A549 (cell line): ENCODE results near the gene C1QTNF1. TPM values are rescaled to one million over a fixed set of nuclear protein-coding genes. Genes with fewer than 3 reads are reported as not detected.
A peak's percentile ranks its signal among the peaks of the same experiment; 100 is the strongest.

Experiments
- ATAC-seq, 2 experiments: fragments of 200-7000 bp in 1 of 2; fragments of >200 bp in 1 of 2; cut with Nextera tagmentation in 1 of 2; cut with Tn5 transposase in 1 of 2; 3 replicates each; pipeline versions ENCODE4 v1.8.0 to v1.9.1; 2018 to 2020; ENCODE audit warnings: mild to moderate bottlenecking in 1 of 2, moderate library complexity in 1 of 2
- CTCF ChIA-PET: fragments of 300-600 bp; sonication (Branson Sonifier 250); formaldehyde crosslinking; extraction: SDS; loops from one replicate; lab custom pipeline; 2021; ENCODE audit warnings: antibody characterized with exemption, inconsistent platforms; lab: Yijun Ruan, JAX
- POLR2A ChIA-PET: fragments of 350-600 bp; formaldehyde crosslinking; extraction: SDS; loops from one replicate; lab custom pipeline; 2021; ENCODE audit warnings: antibody characterized with exemption, inconsistent platforms; lab: Yijun Ruan, JAX
- DNase-seq, 2 experiments: peaks; one replicate each; pipeline versions ENCODE4 v3.0.0 to v3.0.0-alpha.2; 2011 to 2016; ENCODE audit warnings: low read depth in 1 of 2, low spot score in 1 of 2
- FAIRE-seq: peaks from 2 replicates; lab custom pipeline; 2011; peaks lifted over from hg19 to GRCh38; lab: Jason Lieb, UNC
- H3K27ac ChIP-seq, 2 experiments: fragments of >200 bp; sonication (Bioruptor Twin); formaldehyde crosslinking; 3 replicates each; pipeline ENCODE4 v1.5.1; 2016 to 2017
- H3K4me1 ChIP-seq: fragments of >200 bp; sonication (Bioruptor Twin); formaldehyde crosslinking; 3 replicates; pipeline ENCODE4 v1.6.1; 2016
- H3K4me2 ChIP-seq: fragments of >200 bp; sonication (Bioruptor Twin); formaldehyde crosslinking; 3 replicates; pipeline ENCODE4 v1.6.1; 2016
- H3K4me3 ChIP-seq: fragments of >200 bp; sonication (Bioruptor Twin); formaldehyde crosslinking; 3 replicates; pipeline ENCODE4 v1.5.1; 2016
- H3K9me3 ChIP-seq: fragments of >200 bp; sonication (Bioruptor Twin); formaldehyde crosslinking; 3 replicates; pipeline ENCODE4 v1.6.1; 2016
- CBX2 ChIP-seq: fragments of 200-600 bp; sonication (generic); IDR thresholded peaks from 2 replicates; pipeline ENCODE4 v1.6.1; 2016; ENCODE audit warnings: low read depth, mild to moderate bottlenecking, borderline replicate concordance
- EHMT2 ChIP-seq: fragments of 200-600 bp; sonication (generic); IDR thresholded peaks from 2 replicates; pipeline ENCODE4 v1.6.1; 2016; ENCODE audit warnings: antibody characterized with exemption, low read depth, mild to moderate bottlenecking, moderate library complexity
- FOSL2 ChIP-seq, 2 experiments: fragments of 450-650 bp in 1 of 2; fragments of >200 bp in 1 of 2; sonication (Bioruptor Twin) in 1 of 2; formaldehyde crosslinking; IDR thresholded peaks; 2 replicates each; pipeline versions ENCODE4 v1.5.0 to v1.6.1; 2016 to 2020; ENCODE audit warnings: mild to moderate bottlenecking in 1 of 2, moderate library complexity in 1 of 2
- JUNB ChIP-seq: fragments of >200 bp; sonication (Bioruptor Twin); formaldehyde crosslinking; IDR thresholded peaks from 2 replicates; pipeline ENCODE4 v1.6.1; 2016
- KDM1A ChIP-seq: fragments of 200-600 bp; sonication (generic); IDR thresholded peaks from 2 replicates; pipeline ENCODE4 v1.6.1; 2016; ENCODE audit warnings: low read depth, mild to moderate bottlenecking
- NFE2L2 ChIP-seq: fragments of 150-350 bp; conservative IDR thresholded peaks from 2 replicates; pipeline ENCODE4 v1.6.1; 2014; ENCODE audit warnings: low read length
- NPAS2 ChIP-seq: fragments of 250-450 bp; sonication (Bioruptor Pico); IDR thresholded peaks from 2 replicates; pipeline ENCODE4 v1.8.0; 2022; ENCODE audit warnings: mild to moderate bottlenecking, moderate library complexity, borderline replicate concordance
- RAD21 ChIP-seq, 2 experiments: fragments of >200 bp in 1 of 2; sonication (Bioruptor Twin) in 1 of 2; formaldehyde crosslinking in 1 of 2; IDR thresholded peaks in 1 of 2; conservative IDR thresholded peaks in 1 of 2; 2 replicates in 1 of 2; 3 replicates in 1 of 2; pipeline ENCODE4 v1.6.1; 2012 to 2018; ENCODE audit warnings: inconsistent platforms in 1 of 2
- RFX5 ChIP-seq: fragments of 450-650 bp; IDR thresholded peaks from 2 replicates; pipeline ENCODE4 v1.7.1; 2014; ENCODE audit warnings: antibody characterized with exemption, mild to moderate bottlenecking, moderate library complexity
- SMC3 ChIP-seq: fragments of >200 bp; sonication (Bioruptor Twin); formaldehyde crosslinking; IDR thresholded peaks from 3 replicates; pipeline ENCODE4 v1.6.1; 2018; ENCODE audit warnings: inconsistent platforms
- SREBF2 ChIP-seq: fragments of 450-650 bp; IDR thresholded peaks from 2 replicates; pipeline ENCODE4 v1.6.1; 2014; ENCODE audit warnings: mild to moderate bottlenecking, moderate library complexity
- TP53 ChIP-seq: fragments of 250-450 bp; sonication (Bioruptor Pico); IDR thresholded peaks from 2 replicates; pipeline ENCODE4 v1.5.0; 2021; ENCODE audit warnings: mild to moderate bottlenecking, moderate library complexity
- ZFP36 ChIP-seq: fragments of 450-650 bp; IDR thresholded peaks from 2 replicates; pipeline ENCODE4 v1.6.1; 2014; ENCODE audit warnings: borderline replicate concordance; ENCODE audit not compliant: partially characterized antibody
- ZNF302 ChIP-seq: fragments of 250-450 bp; sonication (Bioruptor Pico); IDR thresholded peaks from 2 replicates; pipeline ENCODE4 v1.9.0; 2021; ENCODE audit warnings: inconsistent platforms, mild to moderate bottlenecking, moderate library complexity
- ZSCAN20 ChIP-seq: fragments of 250-450 bp; sonication (Bioruptor Pico); IDR thresholded peaks from 2 replicates; pipeline ENCODE4 v1.8.0; 2022; ENCODE audit warnings: mild to moderate bottlenecking, moderate library complexity
- WGBS: methylation state at CpG from one replicate; pipeline ENCODE4 v1.1.6; 2017; ENCODE audit errors: missing lambda C conversion rate; 5-methylcytosine and 5-hydroxymethylcytosine counted together
- polyA plus RNA-seq, 4 experiments: library from polyadenylated mRNA; depleted of rRNA in 3 of 4; stranded (reverse); fragments of >200 nt; fragmentation: RNase III in 1 of 4; extraction: RNeasy Plus Mini Kit Qiagen cat#74134 plus additional on column Dnase treatment in 1 of 4; gene quantifications; 2 replicates in 3 of 4; 3 replicates in 1 of 4; pipeline ENCODE4 v1.2.3, GENCODE V29; 2011 to 2017
- TF ChIP-seq, protein P1 (sequence below): IDR thresholded peaks from 2 replicates; pipeline ENCODE4 v1.6.1; 2012
- TF ChIP-seq, protein P2 (sequence below): fragments of 450-650 bp; IDR thresholded peaks from 2 replicates; pipeline ENCODE4 v1.6.1; 2014; ENCODE audit warnings: antibody characterized with exemption
- TF ChIP-seq, protein P3 (sequence below): fragments of >200 bp; sonication (Bioruptor Twin); formaldehyde crosslinking; IDR thresholded peaks from 3 replicates; pipeline ENCODE4 v1.5.1; 2016

C1QTNF1 gene
- polyA plus RNA-seq, 2 of the 4 experiments (the other 2 are of a cell fraction): 10.2 to 26.1 TPM

DNA sequence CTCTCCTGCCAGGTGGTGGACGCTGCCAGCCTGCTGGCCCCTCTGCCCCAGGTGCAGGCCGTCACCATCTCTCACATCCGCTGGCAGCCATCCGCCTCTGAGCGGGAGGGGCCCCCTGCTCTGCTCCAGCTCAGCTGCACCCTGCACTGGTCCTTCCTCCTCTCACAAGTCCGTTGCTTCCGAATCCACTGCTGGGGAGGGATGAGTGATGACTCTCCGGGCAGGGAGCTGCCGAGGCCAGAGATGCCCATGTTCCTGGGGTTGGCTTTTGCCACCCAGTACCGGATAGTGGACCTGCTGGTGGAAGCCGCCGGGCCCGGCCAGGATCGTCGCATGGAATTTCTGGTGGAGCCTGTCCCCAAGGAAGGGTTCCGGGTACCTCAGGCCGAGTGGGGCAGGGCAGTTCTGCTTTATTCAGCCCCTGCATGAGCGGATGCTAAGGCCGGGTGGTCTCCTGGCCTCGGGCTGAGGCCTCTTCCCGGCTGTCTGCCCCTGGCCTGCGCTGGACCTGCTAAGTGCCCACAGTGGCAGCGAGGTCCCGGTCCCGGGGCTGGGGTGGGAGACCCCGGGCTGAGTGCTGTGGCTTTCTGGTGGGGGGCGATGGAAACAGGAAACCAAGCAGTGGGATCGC lies 62.1 kb downstream of the C1QTNF1 start:
- 88% methylated on average over 21 of the region's 28 CpGs for WGBS

DNA sequence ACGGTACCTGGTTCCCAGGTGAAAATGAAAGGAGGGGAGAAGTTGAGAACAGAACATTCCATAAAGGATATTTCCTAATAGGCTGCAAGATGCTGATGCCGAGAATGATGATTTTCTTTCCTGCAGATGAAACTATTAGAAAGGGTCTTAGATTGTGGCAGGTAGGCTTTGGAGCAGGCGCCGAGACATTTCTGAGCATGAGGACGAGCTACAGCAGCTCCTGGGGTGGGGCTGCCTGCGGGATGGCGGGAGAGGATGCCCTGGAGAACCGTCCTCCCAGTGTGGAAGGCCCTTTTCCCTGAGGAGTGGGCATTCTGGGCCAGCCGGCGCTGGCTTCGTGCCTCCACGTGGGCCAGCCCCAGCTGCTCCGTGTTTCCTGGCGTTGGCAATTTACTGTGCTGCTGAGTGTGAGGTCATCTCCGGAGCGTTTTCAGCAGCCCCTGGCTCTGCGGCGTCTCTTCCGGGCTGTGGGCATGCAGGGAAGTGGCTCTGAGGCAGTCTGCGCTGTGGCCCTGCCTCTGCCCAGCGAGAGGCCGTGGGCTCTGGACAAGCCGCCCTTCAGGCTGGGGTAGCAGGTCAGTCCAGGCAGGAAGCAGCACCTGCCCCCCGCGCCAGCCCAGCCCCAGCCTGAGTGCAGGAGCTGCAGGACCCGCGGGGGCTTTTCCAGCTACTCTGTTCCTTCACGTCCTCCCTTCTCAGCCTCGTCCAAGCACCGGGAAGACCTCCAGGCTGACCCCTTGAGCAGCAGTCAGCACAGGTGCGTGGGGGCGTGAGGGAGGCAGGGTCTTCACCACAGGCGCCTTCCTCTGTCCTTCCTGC lies 62.8 kb downstream of the C1QTNF1 start:
- POLR2A ChIA-PET: interaction anchor here (0.6 to 1.6 kb wide), 3 partner anchors 12 to 562 kb away, joined by 3 to 4 read pairs (median 4); partner anchors contain the start of gene ENGASE
- Histone ChIP-seq H3K9me3 (no peaks in the 10 kb centered on the region), H3K4me3 (no peak overlapping the region), H3K4me1 (no peaks in the 10 kb centered on the region), H3K4me2 (no peak overlapping the region), H3K27ac (no peak overlapping the region)
- CTCF ChIA-PET: interaction anchor here (0.6 to 19.8 kb wide), 58 partner anchors 10 to 1212 kb away, joined by 3 to 555 read pairs (median 5); partner anchors contain the start of genes CANT1, ENGASE and RBFOX3
- FAIRE-seq: no peak
- no peak for TF ChIP-seq NPAS2
- TF ChIP-seq ZSCAN20 (CRISPR knock-in tag): no peak
- TF ChIP-seq RAD21 (conservative IDR thresholded peaks at IDR 0.05 in 1 of 2, IDR thresholded peaks at IDR 0.05 in 1 of 2): no peak
- no peak for TF ChIP-seq FOSL2 (IDR thresholded peaks at IDR 0.05)
- no peak for TF ChIP-seq FOSL2 (CRISPR knock-in tag; IDR thresholded peaks at IDR 0.05)
- TF ChIP-seq TP53 (CRISPR knock-in tag): no peak
- TF ChIP-seq KDM1A: no peak
- no peak for TF ChIP-seq CBX2
- TF ChIP-seq, protein P1, sequence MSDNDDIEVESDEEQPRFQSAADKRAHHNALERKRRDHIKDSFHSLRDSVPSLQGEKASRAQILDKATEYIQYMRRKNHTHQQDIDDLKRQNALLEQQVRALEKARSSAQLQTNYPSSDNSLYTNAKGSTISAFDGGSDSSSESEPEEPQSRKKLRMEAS: no peak
- TF ChIP-seq RFX5: no peak
- no peak for TF ChIP-seq SREBF2
- TF ChIP-seq EHMT2: no peak
- TF ChIP-seq, protein P2, sequence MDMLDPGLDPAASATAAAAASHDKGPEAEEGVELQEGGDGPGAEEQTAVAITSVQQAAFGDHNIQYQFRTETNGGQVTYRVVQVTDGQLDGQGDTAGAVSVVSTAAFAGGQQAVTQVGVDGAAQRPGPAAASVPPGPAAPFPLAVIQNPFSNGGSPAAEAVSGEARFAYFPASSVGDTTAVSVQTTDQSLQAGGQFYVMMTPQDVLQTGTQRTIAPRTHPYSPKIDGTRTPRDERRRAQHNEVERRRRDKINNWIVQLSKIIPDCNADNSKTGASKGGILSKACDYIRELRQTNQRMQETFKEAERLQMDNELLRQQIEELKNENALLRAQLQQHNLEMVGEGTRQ: no peak
- TF ChIP-seq NFE2L2: no peak
- DNase-seq: no peak
- 80% methylated on average over 27 of the region's 33 CpGs for WGBS
- peak in 1 of 2 experiments; percentile 2; a peak in 3 of 6 replicates for ATAC-seq

More for the DNA sequence above, 62.1 kb downstream of the C1QTNF1 start:
- no peak for ATAC-seq
- H3K4me3 ChIP-seq: no peak overlapping the region
- H3K27ac ChIP-seq: no peak overlapping the region
- no peaks in the 10 kb centered on the region for H3K9me3 ChIP-seq
- ChIA-PET CTCF (interaction anchor here (1.0 to 19.8 kb wide), 23 partner anchors 11 to 623 kb away, joined by 3 to 555 read pairs (median 12); partner anchors contain the start of genes ENGASE and RBFOX3), POLR2A (interaction anchor here (0.6 to 1.5 kb wide), 2 partner anchors 11 to 563 kb away, joined by 4 read pairs; partner anchors contain the start of gene ENGASE)
- H3K4me2 ChIP-seq: no peak overlapping the region
- no peaks in the 10 kb centered on the region for H3K4me1 ChIP-seq
- no peak for FAIRE-seq
- no peak for DNase-seq
- TF ChIP-seq JUNB (no peak), ZFP36 (no peak)

DNA sequence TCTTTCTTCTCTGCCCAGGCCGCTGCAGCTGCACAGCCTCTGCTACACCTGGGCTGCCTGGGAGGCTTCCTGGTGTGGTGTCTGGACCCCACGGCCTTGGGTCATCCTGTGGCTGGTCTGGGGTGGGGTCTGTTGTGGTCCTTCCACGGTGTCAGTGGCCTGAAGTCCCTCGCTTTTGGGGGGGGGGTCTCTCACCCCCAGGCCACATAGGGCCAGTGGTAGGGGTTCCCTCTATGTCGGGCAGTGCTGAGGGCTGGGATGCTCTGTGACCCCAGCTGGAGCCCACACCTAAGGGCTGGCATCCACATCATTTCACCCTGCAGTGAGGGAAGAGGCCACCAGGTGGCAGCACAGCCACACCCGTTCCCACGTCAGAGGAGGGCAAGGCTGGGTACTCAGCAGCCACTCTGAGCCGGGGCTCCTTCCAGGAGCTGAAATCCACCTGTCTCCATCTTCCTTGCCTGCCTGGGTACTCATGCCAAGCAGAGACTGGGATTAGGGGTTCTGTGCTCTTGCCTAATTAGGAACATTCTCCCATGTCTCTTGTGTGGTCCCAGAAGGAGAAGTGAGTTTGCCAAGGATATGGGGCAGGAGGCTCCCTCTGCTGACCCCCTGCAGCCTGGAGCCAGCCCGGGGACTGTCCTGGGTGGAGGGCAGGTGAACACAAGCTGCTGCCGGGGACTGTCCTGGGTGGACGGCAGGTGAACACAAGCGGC lies 63.6 kb downstream of the C1QTNF1 start:
- FAIRE-seq: peak; percentile 74

More for the DNA sequence above, 63.6 kb downstream of the C1QTNF1 start:
- H3K9me3 ChIP-seq: no peaks in the 10 kb centered on the region
- no peak overlapping the region for H3K4me3 ChIP-seq
- 35% methylated on average over 11 of the region's 12 CpGs for WGBS
- ChIA-PET CTCF (interaction anchor here (0.6 to 19.8 kb wide), 74 partner anchors 9 to 1213 kb away, joined by 3 to 555 read pairs (median 5); partner anchors contain the start of genes CANT1, ENGASE and RBFOX3), POLR2A (interaction anchor here (0.9 to 1.6 kb wide), 3 partner anchors 13 to 306 kb away, joined by 3 to 4 read pairs (median 3); partner anchors contain the start of gene ENGASE)
- no peaks in the 10 kb centered on the region for H3K4me1 ChIP-seq
- TF ChIP-seq RAD21 (conservative IDR thresholded peaks at IDR 0.05 in 1 of 2, IDR thresholded peaks at IDR 0.05 in 1 of 2) (peak; percentile 88 to 89), SMC3 (peak; percentile 89), ZNF302 (CRISPR knock-in tag) (no peak)
- TF ChIP-seq, protein P3, sequence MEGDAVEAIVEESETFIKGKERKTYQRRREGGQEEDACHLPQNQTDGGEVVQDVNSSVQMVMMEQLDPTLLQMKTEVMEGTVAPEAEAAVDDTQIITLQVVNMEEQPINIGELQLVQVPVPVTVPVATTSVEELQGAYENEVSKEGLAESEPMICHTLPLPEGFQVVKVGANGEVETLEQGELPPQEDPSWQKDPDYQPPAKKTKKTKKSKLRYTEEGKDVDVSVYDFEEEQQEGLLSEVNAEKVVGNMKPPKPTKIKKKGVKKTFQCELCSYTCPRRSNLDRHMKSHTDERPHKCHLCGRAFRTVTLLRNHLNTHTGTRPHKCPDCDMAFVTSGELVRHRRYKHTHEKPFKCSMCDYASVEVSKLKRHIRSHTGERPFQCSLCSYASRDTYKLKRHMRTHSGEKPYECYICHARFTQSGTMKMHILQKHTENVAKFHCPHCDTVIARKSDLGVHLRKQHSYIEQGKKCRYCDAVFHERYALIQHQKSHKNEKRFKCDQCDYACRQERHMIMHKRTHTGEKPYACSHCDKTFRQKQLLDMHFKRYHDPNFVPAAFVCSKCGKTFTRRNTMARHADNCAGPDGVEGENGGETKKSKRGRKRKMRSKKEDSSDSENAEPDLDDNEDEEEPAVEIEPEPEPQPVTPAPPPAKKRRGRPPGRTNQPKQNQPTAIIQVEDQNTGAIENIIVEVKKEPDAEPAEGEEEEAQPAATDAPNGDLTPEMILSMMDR: peak; percentile 95
- no peak overlapping the region for H3K4me2 ChIP-seq
- DNase-seq (peak; percentile 68 to 96), ATAC-seq (peak; percentile 70 to 90)
- H3K27ac ChIP-seq: no peak overlapping the region
